Uterus (tissue), 4 donors: ENCODE data around the gene ZNF217. TPM values are rescaled to one million over a fixed set of nuclear protein-coding genes. Genes with fewer than 3 reads are reported as not detected.
"Not testable (repeated sequence)": the region's sequence is repeated elsewhere in the genome, so short reads cannot be mapped to it uniquely, and the experiment has no call there.

Source experiments
- DNase-seq, 2 donors: peaks; one replicate each; pipeline ENCODE4 v3.0.0-alpha.2; 2019 to 2020
- H3K27ac ChIP-seq, 2 donors: fragments of 200-600 bp; sonication (generic); 1 replicate in 1 of 2; 2 replicates in 1 of 2; pipeline ENCODE4 v1.5.1; 2016 to 2018
- H3K27me3 ChIP-seq, 2 donors: fragments of 200-600 bp; sonication (generic); one replicate each; pipeline ENCODE4 v1.5.1; 2018 to 2019; ENCODE audit warnings: control low read depth in 1 of 2
- H3K36me3 ChIP-seq, 2 donors: fragments of 200-600 bp; sonication (generic); one replicate each; pipeline ENCODE4 v1.5.1; 2019; ENCODE audit warnings: control low read depth in 1 of 2
- H3K4me1 ChIP-seq, 2 donors: fragments of 200-600 bp; sonication (generic); one replicate each; pipeline ENCODE4 v1.5.1; 2018 to 2019; ENCODE audit warnings: control low read depth in 1 of 2
- H3K4me3 ChIP-seq, 2 donors: fragments of 200-600 bp; sonication (generic); 1 replicate in 1 of 2; 2 replicates in 1 of 2; pipeline ENCODE4 v1.5.1; 2018 to 2019; ENCODE audit warnings: mild to moderate bottlenecking in 1 of 2
- H3K9me3 ChIP-seq, 2 donors: fragments of 200-600 bp; sonication (generic); one replicate each; pipeline ENCODE4 v1.5.1; 2019; ENCODE audit warnings: control low read depth in 1 of 2
- POLR2A ChIP-seq, 2 donors: fragments of 450-650 bp; IDR thresholded peaks; one replicate each; pipeline ENCODE4 v1.6.1; 2016; ENCODE audit warnings: antibody characterized with exemption in 2 of 2, mild to moderate bottlenecking in 1 of 2, moderate library complexity in 1 of 2
- intact Hi-C: fragments of 100-400 bp; cut with DNase I; formaldehyde crosslinking; loops from one replicate; pipeline ENCODE4 v1.15.1; 2023; ENCODE audit warnings: low total_unique reads
- total RNA-seq, 4 donors: library from RNA; depleted of rRNA in 3 of 4; stranded (reverse); fragments of >200 nt in 3 of 4; gene quantifications; one replicate each; pipeline versions ENCODE4 v1.1.0 to v1.2.4, GENCODE V29; 2014 to 2023
- TF ChIP-seq, protein P1 (sequence below), 4 experiments: fragments of 200-600 bp in 2 of 4; fragments of 450-650 bp in 2 of 4; sonication (generic) in 2 of 4; IDR thresholded peaks; one replicate each; pipeline ENCODE4 v1.5.1; 2016 to 2019; ENCODE audit warnings: antibody characterized with exemption in 4 of 4, mild to moderate bottlenecking in 2 of 4, moderate library complexity in 1 of 4
- donor health status: DM: yes; HTN: yes; CAD: no.

Gene ZNF217
- total RNA-seq, 4 donors from 2014 or later = 7.4 to 37.8 (median 18.4) TPM

DNA sequence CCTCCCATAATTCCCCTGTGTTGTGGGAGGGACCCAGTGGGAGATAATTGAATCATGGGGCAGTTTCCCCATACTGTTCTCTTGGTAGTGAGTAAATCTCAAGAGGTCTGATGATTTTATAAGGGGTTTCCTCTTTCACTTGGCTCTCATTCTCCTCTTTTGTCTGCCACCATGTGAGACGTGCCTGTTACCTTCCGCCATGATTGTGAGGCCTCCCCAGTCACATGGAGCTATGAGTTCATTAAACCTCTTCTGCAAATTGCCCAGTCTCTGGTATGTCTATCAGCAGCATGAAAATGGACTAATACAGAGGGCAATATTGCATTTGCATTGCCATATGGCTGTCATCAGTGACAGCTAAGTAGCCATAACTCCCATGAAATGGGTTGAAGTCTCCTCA is 63.2 kb downstream of the ZNF217 start:
- Histone ChIP-seq H3K4me3 (no peak overlapping the region), H3K4me1 (no peaks in the 10 kb centered on the region), H3K27me3 (no peaks in the 10 kb centered on the region), H3K9me3 (no peaks in the 10 kb centered on the region), H3K27ac (no peak overlapping the region), H3K36me3 (no peaks in the 10 kb centered on the region)
- intact Hi-C loops = no loop called here
- no peak for DNase-seq
- TF ChIP-seq POLR2A (IDR thresholded peaks at IDR 0.05) = no peak
- TF ChIP-seq, protein P1, sequence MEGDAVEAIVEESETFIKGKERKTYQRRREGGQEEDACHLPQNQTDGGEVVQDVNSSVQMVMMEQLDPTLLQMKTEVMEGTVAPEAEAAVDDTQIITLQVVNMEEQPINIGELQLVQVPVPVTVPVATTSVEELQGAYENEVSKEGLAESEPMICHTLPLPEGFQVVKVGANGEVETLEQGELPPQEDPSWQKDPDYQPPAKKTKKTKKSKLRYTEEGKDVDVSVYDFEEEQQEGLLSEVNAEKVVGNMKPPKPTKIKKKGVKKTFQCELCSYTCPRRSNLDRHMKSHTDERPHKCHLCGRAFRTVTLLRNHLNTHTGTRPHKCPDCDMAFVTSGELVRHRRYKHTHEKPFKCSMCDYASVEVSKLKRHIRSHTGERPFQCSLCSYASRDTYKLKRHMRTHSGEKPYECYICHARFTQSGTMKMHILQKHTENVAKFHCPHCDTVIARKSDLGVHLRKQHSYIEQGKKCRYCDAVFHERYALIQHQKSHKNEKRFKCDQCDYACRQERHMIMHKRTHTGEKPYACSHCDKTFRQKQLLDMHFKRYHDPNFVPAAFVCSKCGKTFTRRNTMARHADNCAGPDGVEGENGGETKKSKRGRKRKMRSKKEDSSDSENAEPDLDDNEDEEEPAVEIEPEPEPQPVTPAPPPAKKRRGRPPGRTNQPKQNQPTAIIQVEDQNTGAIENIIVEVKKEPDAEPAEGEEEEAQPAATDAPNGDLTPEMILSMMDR (IDR thresholded peaks at IDR 0.05) = no peak

DNA sequence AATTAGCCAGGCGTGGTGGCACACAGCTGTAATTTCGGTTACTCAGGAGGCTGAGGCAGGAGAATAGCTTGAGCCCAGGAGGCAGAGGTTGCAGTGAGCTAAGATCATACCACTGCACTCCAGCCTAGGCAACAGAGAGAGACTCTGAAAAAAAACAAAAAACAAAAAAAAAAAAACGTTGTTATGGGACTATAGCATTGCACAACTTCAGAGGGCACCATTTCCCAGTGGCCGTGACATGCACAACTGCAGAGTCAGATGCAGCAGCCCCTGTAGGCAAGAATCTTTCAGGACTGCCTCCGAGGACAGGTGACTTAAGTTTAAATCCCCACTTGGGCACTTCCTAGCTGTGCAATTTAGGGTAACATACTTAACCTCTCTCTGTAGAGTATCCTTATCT is 64.0 kb downstream of the ZNF217 start:
- Histone ChIP-seq H3K9me3 (no peaks in the 10 kb centered on the region), H3K4me1 (no peaks in the 10 kb centered on the region), H3K27me3 (no peaks in the 10 kb centered on the region), H3K27ac (no peak overlapping the region), H3K4me3 (no peak overlapping the region), H3K36me3 (no peaks in the 10 kb centered on the region)
- TF ChIP-seq, protein P1 (IDR thresholded peaks at IDR 0.05) = no peak
- no peak for TF ChIP-seq POLR2A (IDR thresholded peaks at IDR 0.05)
- intact Hi-C loops = no loop called here
- no peak for DNase-seq

DNA sequence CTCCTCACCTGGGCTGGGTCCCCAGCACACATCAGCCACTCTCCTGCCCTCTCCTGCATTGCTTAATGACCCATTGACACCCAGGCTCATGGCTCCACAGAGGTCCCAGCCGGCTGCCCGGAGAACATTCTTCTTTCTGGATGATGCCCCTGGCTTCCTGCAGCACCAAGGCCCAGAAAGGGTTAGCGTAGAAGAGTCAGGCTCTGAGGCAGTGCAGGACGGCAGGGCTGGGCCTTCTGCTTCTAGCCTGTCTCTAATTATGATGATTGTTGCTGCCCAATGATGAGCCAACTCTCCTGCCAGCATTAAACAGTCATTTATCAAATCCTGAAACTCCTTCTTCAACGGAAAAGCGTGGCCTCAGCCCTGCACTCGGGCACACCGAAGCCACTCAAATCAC is 66.4 kb downstream of the ZNF217 start:
- H3K9me3 ChIP-seq = no peaks in the 10 kb centered on the region
- no peak for DNase-seq
- intact Hi-C loops = no loop called here
- no peaks in the 10 kb centered on the region for H3K27me3 ChIP-seq
- H3K27ac ChIP-seq = no peak overlapping the region
- no peak overlapping the region for H3K4me3 ChIP-seq
- no peak for TF ChIP-seq POLR2A (IDR thresholded peaks at IDR 0.05)
- TF ChIP-seq, protein P1 (IDR thresholded peaks at IDR 0.05) = no peak
- H3K4me1 ChIP-seq = no peaks in the 10 kb centered on the region
- H3K36me3 ChIP-seq = no peaks in the 10 kb centered on the region

DNA sequence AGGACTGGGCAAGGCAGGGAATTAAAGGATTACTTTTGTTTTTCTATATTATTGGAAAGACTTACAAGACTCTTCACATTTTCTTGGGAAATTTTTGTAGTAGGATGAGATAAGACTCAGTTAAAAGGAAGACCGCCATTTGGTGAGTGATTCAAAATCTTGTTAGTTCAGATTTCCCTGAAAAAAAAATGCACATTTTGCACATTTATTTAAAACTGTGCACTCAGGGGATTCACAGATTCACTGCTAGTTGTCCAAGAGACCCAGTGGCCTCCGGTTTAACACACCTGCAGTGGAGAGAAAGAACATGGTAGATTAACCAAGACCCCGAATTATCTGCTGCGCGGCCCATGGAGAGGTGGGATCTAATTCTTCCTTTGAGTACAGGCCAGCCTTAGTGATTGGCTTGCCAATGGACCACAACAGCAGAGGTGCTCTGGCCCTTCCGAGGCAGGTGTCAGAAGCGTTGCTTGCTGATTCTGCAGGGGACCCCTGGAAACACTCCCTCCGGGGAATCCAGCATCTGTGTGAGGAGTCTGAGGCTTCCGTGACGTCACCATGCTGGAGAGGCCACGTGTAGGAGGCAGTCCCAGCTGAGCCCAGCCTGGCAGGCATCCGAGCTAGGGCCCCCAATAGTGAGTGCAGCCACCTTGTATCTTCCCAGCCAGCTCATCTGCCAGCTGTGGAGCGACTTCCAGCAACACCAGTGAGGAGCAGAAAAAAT is 68.9 kb downstream of the ZNF217 start:
- no peak for DNase-seq

DNA sequence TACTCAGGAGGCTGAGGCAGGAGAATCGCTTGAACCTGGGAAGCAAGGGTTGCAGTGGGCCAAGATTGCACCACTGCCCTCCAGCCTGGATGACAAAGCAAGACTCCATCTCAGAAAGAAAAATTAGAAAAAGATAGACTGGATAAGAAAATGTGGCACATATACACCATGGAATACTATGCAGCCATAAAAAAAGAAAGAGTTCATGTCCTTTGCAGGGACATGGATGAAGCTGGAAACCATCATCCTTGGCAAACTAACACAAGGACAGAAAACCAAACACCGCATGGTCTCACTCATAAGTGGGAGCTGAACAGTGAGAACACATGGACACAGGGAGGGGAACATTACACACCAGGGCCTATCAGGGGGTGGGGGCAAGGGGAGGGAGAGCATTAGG is 70.0 kb downstream of the ZNF217 start:
- H3K4me1 ChIP-seq, DNase-seq, H3K4me3 ChIP-seq: not testable (repeated sequence)

More for the DNA sequence above, 68.9 kb downstream of the ZNF217 start:
- TF ChIP-seq, protein P1 (IDR thresholded peaks at IDR 0.05) = no peak
- TF ChIP-seq POLR2A (IDR thresholded peaks at IDR 0.05) = no peak
- H3K27me3 ChIP-seq = no peaks in the 10 kb centered on the region
- H3K4me3 ChIP-seq = no peak overlapping the region
- H3K9me3 ChIP-seq = no peaks in the 10 kb centered on the region
- no peak overlapping the region for H3K27ac ChIP-seq
- H3K4me1 ChIP-seq = no peaks in the 10 kb centered on the region
- no peaks in the 10 kb centered on the region for H3K36me3 ChIP-seq
- intact Hi-C loops = no loop called here

More for the DNA sequence above, 70.0 kb downstream of the ZNF217 start:
- H3K36me3 ChIP-seq, H3K27ac ChIP-seq, intact Hi-C loops, H3K27me3 ChIP-seq, H3K9me3 ChIP-seq: not testable (repeated sequence)
